NCI-H2107 (cell line): ENCODE data around the gene KCNMA1.

Source experiments
- DNase-seq: peaks from one replicate; lab custom pipeline; 2025; lab: John Stamatoyannopoulos, UW

KCNMA1 gene

DNA sequence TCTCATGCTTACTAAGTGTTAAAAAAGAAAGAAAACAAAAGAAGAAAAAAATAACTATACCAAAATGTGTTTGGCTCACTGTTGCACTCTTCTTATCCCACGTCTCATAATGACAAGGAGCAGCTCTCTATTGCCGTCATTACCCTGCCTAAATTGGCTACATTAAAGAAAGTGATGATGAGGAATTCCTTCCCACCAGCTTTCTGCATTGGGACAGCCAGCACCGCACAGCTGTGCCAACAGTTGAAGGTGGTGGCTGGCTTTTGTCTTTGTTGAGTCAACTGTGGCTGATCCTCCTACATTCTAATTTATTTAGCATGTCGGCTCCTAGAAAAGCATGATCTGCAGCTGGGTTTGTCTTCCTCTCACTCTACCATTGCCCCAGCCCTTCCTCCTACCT, 751.8 kb downstream of the KCNMA1 start:
- DNase-seq = no peak

DNA sequence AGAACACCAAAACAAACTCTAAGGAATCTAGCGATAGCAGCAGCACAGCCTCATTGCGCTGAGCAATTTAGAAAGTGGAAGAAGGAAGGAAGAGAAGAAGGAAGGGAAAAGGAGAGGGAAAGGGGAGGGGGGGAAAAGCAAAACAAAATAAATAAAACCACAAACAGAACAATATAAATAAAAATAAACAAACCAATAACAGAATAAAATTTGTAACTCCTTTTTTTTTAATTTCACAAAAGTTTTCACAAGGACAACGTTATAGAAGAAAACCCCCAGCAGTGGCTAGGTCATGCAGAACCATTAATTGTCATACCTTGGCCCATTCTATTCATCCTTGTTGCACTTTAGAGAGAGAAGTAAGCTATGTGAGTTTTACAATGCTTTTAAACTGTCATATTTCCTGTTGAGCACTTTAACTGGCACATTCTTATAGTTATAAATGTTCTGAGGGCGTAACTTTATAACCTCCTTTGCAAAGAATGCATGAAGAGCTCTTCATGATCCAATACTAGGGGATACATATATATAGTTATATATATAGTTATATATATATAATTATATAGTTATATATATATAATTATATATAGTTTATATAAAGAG, 752.8 kb downstream of the KCNMA1 start:
- no peak for DNase-seq

DNA sequence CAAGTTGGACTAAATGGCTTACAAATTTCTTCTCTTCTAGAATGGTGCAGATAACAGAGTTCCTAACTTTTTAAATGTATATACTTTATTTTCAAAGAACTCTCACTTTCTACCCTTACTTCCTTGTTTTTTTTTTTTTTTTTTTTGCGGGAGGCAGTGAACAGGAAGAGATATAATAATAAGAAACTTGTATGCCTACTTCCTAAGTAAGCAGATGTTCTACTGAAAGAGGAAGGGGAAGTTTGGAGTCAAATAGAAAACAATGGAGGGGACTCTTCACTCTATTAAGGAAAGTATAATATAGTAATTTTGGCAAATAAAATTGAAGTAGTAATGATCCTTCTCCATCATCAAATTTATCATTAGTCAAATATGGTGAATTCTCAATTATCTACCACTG, 754.0 kb downstream of the KCNMA1 start:
- DNase-seq = no peak

DNA sequence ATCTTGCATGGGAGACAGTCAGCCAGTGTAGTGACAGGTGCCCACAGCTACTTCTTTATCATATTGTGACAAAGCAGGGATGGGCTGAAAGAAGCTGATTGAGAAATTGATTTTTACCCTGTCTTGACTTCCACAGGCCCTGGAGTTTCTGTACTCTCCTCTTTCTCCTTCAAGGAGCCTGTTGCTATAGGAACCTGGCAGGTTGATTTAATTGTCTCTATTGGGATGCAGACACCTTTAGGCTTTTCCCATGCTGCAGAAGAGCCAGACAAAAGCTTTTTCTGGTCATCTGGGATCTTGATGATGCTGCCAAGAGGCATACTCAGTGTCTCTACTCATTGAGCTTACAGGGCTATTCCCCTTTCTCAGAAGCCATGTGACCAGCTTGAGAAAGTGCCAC, 754.8 kb downstream of the KCNMA1 start:
- no peak for DNase-seq

DNA sequence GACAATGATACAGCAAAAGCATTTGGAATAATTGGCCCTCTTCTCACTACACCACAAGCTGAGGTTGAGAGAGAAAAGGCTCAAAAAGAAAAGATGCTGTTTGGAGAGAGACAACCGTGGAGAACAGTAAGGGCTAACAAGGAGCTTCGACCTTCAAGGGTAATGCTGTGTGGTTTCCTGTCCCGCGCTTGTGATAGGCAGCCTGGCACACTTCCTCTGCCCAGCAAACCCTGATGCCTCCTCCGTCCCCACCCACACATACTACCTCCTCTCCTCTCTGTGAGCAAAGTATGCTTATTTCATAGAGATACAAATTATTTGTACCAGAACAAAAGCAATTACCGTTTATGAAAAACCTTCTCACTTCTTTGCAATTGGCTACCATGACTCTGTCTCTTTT, 755.4 kb downstream of the KCNMA1 start:
- no peak for DNase-seq

DNA sequence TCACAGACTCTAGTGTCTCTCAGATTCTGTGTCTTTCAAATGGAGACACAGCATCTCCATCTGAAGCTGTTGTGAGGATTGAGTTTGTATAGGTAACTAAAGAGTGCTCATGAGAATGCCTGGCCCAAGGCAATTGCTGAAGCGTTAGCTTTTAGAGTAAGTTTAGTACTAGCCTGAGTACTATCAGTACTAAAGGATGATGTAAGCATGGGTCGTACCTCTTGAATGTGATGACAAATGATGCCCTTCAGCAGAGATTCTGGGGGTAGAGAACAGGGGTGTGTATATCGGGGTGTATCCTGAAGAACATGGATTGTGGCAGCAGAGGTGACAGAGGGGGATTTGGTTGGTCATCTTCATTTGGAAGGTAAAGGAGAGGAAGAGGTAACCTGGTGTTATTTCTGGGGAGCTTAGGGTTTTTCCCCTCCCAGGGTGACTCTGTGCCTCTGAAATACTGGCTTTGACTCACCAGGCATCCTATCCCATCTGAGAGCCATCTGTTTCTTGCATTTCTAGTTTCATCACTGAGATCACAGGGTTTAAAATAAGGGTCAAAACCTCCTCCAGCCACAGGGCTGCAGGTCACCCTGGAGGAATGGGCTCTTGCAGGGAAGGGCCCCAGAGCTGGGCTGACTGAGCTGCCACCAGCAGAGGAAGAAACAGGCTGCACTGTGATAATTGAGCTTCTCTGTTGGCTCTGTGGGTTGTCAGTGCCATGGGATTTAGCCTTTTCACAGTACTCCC, 756.0 kb downstream of the KCNMA1 start:
- DNase-seq = no peak

DNA sequence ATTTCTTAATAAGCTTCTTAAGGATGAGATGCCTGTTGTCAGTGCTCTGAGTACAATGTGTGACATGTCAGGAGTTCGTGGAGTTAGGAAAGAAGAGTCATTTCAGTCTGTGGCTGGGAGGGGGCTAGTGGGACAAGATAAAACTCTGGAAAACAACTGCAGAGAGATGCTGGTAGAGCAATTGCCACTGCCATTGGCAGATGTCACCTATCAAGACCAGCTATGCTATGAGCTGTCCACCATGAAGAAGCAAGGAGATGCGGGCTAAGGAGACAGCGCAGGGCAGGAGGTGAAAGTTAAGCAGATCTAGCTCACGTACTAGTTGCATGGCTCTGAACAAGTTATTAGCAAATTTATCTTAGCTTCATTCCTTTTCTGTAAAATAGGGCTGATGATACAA, 756.7 kb downstream of the KCNMA1 start:
- DNase-seq = no peak

DNA sequence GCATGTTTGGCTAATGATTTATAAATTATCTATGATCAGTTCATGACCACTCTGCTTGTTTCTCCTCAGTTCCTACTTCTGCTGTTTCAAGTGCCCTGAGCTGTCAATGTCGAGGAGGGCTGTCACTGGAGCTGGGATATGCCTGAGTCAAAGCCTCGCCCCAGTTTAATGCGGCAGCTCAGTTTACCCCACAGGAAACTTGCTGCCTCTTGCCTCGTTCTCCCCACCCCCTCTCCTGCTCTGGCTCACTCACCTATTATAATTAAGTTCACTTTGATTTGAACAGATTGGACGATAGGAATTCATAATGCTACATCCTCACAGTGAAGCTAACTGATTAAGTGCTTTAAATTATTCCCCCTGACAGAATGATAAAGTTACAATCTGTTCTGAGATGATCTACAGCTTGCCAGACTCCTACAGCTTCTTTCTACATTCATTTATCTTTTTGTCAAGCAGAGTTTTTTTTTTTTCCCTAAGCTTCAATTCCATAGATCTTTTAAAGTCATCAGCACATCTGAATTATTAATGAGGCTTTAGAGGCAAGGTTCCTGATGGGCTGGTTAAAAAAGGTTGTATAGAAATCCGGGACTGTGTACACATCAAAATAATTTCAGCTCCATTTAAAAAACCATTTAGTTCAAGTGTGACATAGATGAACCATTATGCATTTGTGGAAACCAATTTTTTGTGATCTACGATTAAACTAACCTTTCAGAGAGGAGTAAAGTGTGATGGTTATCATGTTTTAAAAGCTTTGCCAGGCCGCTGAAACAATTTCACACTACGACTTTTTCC, 758.3 kb downstream of the KCNMA1 start:
- no peak for DNase-seq

DNA sequence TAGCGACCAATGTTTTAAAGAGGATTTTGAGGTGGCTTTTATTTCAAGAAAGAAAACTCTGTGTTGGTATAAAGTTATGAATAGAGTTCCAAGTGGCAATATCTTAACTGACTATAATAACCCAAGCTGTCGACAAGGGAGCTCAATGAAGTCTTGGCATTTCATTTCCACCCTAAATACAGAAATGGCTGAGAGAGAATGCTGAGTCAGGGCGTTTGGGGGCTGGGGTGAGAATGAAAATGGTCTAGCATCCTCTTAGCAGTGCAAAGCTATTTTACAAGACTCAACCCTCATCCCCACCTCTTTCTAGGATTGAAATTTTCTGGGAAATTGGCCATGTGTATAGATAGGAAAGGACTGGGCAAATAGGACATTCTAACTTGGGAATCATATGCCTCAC, 759.1 kb downstream of the KCNMA1 start:
- DNase-seq = no peak

DNA sequence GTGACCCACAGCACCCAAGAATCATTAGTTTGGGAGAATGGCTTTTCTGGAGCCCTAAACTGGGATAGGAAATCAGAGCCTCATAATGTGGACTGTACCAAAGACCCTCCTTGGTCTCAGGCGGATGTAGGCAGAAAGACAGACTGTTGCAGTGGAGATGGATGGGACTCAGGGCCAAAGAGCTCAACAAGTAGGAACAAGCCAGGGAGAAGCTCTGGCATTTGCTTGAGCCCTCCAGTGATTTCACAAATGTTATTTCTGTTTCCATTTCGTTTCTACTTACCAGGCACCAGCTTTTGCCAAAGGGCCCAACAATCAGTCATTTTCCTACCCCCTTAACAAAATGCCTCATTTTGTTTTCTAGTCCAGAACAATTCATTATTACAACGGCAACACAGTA, 762.7 kb downstream of the KCNMA1 start:
- no peak for DNase-seq

DNA sequence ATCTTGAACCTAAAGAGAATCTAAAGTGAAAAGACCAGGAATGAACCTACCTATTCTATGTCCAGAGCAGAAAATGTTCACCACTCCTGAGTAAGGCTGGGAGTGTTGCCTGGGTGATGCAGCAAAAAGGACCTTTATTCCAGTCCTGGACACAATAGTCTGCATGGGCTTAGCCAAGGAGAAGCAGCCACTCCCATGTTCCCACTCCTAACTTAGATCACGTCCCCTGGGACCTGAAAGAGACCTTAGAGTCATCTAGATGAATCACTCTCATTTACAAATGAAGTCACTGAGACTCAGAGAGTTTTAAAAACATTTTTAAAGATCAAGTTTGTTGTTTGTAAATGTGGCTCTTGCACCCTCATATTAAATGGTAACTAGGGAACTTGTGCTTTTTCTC, 763.4 kb downstream of the KCNMA1 start:
- DNase-seq = no peak

DNA sequence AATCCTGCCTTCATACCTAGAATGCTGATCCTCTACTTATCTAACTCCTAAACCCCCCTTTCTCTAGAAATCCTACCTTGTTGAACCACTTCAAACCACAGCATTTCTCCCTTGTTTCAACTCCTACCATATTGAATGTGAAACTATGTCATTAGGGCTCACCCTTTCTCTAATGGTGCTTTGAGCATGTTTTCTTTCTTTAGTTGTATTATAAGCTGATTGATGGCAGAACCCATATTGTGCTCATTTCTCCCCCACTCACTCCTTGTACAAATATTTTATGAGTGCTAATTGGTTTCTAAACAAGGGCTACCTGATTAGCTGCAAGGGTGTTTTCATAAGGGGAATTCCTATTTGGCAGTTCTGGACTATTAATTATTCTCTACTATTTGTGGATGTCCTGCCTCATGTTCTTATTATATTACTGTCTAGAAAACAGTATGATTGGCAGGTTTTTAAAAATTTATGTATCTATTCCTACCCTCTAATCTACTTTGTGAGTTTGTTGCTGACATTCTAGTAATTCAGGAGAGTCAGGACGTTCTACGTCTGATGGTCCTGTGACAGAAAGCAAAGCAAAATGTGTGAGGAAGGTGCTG, 765.8 kb downstream of the KCNMA1 start:
- DNase-seq = no peak

DNA sequence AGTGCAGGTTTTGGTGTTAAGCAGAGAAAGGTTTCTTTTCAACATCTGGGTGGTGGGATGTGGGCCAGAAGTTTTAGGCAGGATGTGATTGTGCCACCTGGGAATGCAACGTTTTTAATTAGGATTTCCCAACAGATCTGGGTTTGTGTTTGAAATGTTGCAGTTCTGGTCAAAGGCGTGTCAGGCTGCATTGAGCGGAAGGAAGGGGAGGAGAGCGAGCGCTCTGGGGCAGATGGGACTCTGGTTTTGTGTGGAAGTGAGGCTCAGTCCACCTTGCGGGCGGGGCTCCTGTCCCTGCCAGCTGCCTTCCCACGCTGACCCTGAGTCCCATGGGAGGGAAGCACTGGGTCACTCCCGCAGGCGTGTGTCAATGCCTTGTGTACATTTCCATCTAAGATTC, 767.7 kb downstream of the KCNMA1 start:
- no peak for DNase-seq

DNA sequence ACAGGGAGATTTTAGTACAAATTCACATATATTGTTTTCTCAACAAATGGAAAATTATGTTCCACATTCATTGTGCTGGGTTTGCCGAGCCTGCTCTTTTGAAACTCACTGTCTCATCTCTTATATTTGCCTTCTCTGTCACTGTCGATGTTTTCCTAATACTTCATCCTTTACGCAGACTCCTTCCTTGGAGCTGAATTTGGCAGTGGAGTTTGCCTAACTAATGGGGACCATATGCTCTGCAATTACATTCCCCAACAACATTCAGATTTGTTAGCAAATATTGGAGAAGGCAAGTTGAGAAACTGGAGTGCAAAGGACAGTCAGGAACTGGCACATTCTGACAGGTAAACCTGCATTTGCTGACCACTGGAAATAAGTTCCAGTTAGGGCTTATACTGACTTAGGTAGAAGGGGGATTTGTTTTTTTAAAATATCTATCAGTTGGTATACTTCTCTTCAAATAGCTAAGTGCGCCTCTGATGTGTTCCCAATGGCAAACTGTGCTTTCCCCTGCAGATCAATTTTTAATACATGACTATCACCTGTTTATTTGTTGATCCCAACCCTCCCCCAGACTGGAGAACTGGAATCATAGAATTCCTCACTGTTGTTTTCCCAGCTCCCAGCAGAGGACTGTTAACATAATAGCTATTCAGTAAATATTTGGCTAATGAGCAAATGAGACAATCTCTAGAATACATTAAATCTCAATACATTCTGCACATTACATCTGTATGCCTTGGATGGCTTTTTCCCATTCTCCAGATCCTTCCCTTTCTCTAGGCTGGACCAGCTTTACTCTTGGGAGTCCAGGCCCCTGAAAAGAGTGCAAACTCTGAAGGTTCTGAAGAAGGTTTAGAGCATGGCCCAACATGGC, 769.3 kb downstream of the KCNMA1 start:
- no peak for DNase-seq

DNA sequence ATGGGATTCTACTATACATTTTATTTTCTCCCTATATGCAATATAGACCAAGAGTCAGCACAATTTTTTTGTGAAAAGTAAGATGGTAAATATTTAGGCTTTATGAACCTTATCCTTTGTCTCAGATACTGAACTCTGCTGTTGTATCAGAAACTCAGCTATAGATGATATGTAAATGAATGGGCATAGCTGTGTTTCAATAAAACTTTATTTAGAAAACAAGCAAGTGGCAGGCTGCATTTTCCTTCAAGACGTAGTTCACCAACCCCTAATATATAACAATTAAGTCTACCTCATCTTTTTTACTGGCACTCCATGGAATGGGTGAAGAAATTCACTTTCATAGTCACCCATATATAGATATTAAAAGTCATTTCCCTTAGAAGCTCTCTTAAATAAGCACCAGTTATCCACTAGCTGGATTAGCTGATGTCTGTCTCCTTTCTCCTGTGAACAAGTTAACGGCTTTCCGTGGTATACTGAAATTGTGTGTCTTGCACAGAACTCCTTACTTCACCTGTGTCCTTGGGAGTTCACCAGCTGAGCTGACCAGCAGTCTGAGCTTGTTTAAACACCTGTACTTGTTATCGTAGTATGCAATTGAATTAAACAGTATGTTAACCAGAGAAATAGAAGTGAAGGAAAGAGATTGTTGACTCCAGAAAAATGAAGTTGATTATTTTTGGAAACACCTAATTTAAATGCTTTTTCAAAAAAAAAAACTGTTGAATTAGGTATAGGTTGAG, 770.6 kb downstream of the KCNMA1 start:
- no peak for DNase-seq

DNA sequence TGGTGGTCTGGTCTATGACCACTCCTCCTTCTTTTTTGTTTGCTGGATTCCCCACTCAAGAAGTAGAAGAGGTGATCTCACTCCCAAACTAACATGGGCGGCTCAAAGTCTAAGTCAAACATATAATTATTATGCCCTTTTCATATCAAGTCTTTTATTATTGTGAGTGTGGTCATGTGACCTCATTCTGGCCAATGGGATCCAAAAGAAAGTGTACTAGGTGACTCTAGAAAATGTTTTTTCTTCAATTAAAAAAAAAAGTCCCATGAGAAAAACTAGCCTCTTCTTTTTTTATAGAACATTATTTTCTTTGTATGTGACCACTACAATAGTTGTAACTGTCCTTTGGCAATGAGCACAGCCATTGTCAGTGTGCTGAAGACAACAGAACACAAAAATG, 772.7 kb downstream of the KCNMA1 start:
- DNase-seq = no peak

DNA sequence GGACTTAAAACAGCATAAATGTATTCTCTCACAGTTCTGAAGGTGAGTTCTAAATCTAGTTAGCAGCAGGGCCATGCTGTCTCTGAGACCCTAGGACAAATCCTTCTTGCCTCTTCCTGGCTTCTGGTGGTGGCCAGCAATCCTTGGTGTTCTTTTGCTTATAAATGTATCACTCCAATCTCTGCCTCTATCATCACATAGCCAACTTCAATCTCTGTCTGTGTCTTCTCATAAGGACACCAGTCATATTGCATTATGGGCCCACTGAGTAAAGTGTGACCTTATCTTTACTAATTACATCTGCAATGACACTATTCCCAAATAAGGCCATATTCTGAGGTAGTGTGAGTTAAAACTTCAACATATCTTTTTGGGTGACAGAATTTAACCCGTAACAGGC, 778.9 kb downstream of the KCNMA1 start:
- DNase-seq = no peak

DNA sequence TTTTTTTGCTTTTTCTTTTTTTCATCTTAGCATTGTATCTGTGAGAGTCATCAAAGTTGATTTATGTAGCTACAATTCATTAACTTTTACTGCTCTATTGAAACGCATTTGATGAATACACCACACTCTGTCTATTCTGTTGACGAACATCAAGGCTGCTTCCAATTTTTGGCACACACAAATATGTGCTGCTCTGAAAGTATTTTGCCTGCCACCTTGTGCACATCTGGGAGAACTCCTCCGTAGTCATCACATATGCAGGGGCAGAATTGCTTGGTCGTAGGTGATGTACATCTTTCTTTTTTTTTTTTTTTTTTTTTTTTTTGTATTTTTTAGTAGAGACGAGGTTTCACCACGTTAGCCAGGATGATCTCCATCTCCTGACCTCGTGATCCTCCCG, 796.8 kb downstream of the KCNMA1 start:
- no peak for DNase-seq

DNA sequence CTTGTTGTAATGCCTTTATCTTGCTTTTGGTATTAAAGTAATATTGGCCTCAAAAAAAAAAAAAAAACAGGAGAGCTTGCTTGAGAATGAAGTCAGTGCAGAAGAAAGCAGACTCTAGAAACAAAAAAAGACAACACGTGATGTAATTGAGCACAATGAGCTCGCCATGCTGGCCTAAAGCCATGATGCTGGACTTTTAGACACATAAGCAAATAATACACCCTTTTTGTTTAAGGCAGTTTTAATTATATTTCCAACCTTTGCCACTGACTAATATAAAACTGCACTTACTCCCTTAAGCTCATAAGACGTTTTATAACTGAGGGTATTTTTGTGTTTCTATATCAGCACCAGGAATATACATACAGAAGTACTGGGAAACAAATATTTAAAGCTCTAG, 798.3 kb downstream of the KCNMA1 start:
- no peak for DNase-seq

DNA sequence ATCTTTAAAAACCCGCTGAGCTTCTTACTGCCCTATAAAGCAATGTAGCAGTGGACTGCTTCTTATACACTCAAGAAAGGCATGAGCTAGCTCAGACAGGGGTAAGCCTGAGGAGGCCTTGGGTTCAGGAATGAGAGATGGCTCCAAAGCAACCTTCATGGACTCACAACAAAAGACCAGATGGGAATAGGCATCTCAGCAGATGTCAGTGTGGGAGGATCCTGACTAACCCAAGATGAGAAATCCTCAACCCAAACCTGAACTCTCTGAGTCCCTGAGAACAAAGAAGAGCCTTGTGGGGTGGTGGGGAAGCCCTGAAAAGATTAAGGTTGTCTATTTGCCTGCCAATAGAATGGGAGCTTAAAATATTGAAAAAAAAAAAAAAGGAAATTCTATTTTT, 807.4 kb downstream of the KCNMA1 start:
- DNase-seq = no peak

DNA sequence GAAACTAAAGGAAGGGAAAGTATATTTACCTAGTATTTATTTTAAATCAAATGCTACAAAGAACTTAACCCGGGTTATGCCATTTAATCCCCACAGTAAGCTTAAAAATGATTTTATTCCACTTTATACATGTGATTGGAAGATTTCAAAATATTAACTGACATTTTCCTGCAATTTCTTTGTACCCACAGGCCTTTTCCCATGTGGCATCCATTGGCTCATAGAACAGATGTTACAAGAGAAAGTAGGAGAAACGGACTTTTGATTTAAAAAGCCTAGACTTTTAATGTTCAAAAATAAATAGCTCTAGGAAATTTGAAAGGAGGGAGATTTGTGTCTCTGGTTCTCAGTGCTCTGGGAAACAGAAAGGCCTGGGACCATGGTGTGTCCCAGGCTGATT, 807.9 kb downstream of the KCNMA1 start:
- DNase-seq = no peak
